H9 (cell line): ENCODE data around the gene CENPC. TPM values are rescaled to one million over a fixed set of nuclear protein-coding genes. Genes with fewer than 3 reads are reported as not detected.
"Not testable (repeated sequence)": the region's sequence is repeated elsewhere in the genome, so short reads cannot be mapped to it uniquely, and the experiment has no call there.

Source experiments
- DNase-seq: peaks from one replicate; pipeline ENCODE4 v3.0.0-alpha.2; 2017
- H2AFZ ChIP-seq: one replicate; pipeline ENCODE4 v1.6.1; 2013; ENCODE audit warnings: mild to moderate bottlenecking, low read length, control low read depth, moderate library complexity
- H2AK5ac ChIP-seq: 2 replicates; pipeline ENCODE4 v1.6.1; 2013; ENCODE audit warnings: low read length, control low read depth, mixed read lengths; ENCODE audit not compliant: insufficient read length
- H2BK120ac ChIP-seq: one replicate; pipeline ENCODE4 v1.6.1; 2013; ENCODE audit warnings: low read depth, mild to moderate bottlenecking, low read length, control low read depth, inconsistent platforms; ENCODE audit not compliant: poor library complexity, severe bottlenecking
- H2BK12ac ChIP-seq: 2 replicates; pipeline ENCODE4 v1.6.1; 2013; ENCODE audit warnings: low read length, control low read depth, mixed read lengths, low read depth; ENCODE audit not compliant: insufficient read length
- H2BK15ac ChIP-seq: 2 replicates; pipeline ENCODE4 v1.6.1; 2013; ENCODE audit warnings: low read depth, low read length, control low read depth
- H2BK20ac ChIP-seq: one replicate; pipeline ENCODE4 v1.6.1; 2013; ENCODE audit warnings: low read depth, mild to moderate bottlenecking, low read length, control low read depth, inconsistent platforms; ENCODE audit not compliant: poor library complexity, severe bottlenecking
- H2BK5ac ChIP-seq: 2 replicates; pipeline ENCODE4 v1.6.1; 2013; ENCODE audit warnings: low read length, control low read depth, mixed read lengths; ENCODE audit not compliant: insufficient read length
- H3K14ac ChIP-seq: 2 replicates; pipeline ENCODE4 v1.6.1; 2013; ENCODE audit warnings: low read length, control low read depth; ENCODE audit not compliant: insufficient read depth
- H3K18ac ChIP-seq: 2 replicates; pipeline ENCODE4 v1.6.1; 2013; ENCODE audit warnings: low read depth, mild to moderate bottlenecking, mixed read lengths, low read length, control low read depth; ENCODE audit not compliant: insufficient read length
- H3K23ac ChIP-seq: 2 replicates; pipeline ENCODE4 v1.6.1; 2013; ENCODE audit warnings: low read length, control low read depth, mixed read lengths, low read depth; ENCODE audit not compliant: insufficient read length
- H3K23me2 ChIP-seq: 2 replicates; pipeline ENCODE4 v1.6.1; 2013; ENCODE audit warnings: low read depth, mild to moderate bottlenecking, mixed read lengths, low read length, control low read depth; ENCODE audit not compliant: insufficient read length, poor library complexity, severe bottlenecking
- H3K27ac ChIP-seq: 2 replicates; pipeline ENCODE4 v1.5.1; 2013; ENCODE audit warnings: low read length, control low read depth, mixed read lengths, low read depth; ENCODE audit not compliant: insufficient read length
- H3K27me3 ChIP-seq: 2 replicates; pipeline ENCODE4 v1.6.1; 2013; ENCODE audit warnings: low read length, control low read depth, inconsistent platforms; ENCODE audit not compliant: insufficient read depth
- H3K4ac ChIP-seq: 2 replicates; pipeline ENCODE4 v1.6.1; 2013; ENCODE audit warnings: low read depth, mild to moderate bottlenecking, control low read depth, inconsistent platforms, low read length, moderate library complexity
- H3K4me1 ChIP-seq: 2 replicates; pipeline ENCODE4 v1.6.1; 2013; ENCODE audit warnings: low read length, control low read depth, inconsistent platforms; ENCODE audit not compliant: insufficient read depth
- H3K4me2 ChIP-seq: 2 replicates; pipeline ENCODE4 v1.6.1; 2013; ENCODE audit warnings: low read length, control low read depth, mixed read lengths; ENCODE audit not compliant: insufficient read length, insufficient read depth
- H3K56ac ChIP-seq: 2 replicates; pipeline ENCODE4 v1.6.1; 2013; ENCODE audit warnings: low read depth, mild to moderate bottlenecking, mixed read lengths, low read length, control low read depth; ENCODE audit not compliant: insufficient read length
- H3K79me1 ChIP-seq: 2 replicates; pipeline ENCODE4 v1.6.1; 2013; ENCODE audit warnings: low read depth, mild to moderate bottlenecking, moderate library complexity, low read length, control low read depth, inconsistent platforms; ENCODE audit not compliant: insufficient read depth, poor library complexity, severe bottlenecking
- H3K79me2 ChIP-seq: 2 replicates; pipeline ENCODE4 v1.6.1; 2013; ENCODE audit warnings: low read length, control low read depth, inconsistent platforms; ENCODE audit not compliant: insufficient read depth
- H3K9ac ChIP-seq: 2 replicates; pipeline ENCODE4 v1.6.1; 2013; ENCODE audit warnings: low read length, control low read depth, mixed read lengths; ENCODE audit not compliant: insufficient read length; ENCODE audit errors: extremely low read depth
- H3K9me3 ChIP-seq: one replicate; pipeline ENCODE4 v1.6.1; 2013; ENCODE audit warnings: low read depth, low read length, inconsistent platforms; ENCODE audit not compliant: control insufficient read depth
- H3T11ph ChIP-seq: one replicate; pipeline ENCODE4 v1.6.1; 2013; ENCODE audit warnings: mild to moderate bottlenecking, low read length, control low read depth, inconsistent platforms
- H4K20me1 ChIP-seq: one replicate; pipeline ENCODE4 v1.6.1; 2013; ENCODE audit not compliant: control insufficient read depth, insufficient read length, insufficient read depth
- H4K5ac ChIP-seq: 2 replicates; pipeline ENCODE4 v1.6.1; 2013; ENCODE audit warnings: low read depth, mild to moderate bottlenecking, mixed read lengths, low read length, control low read depth; ENCODE audit not compliant: insufficient read length
- H4K8ac ChIP-seq: replicated peaks from 2 replicates; pipeline ENCODE4 v1.6.1; 2013; ENCODE audit warnings: low read length, control low read depth, mixed read lengths, low read depth; ENCODE audit not compliant: insufficient read length
- H4K91ac ChIP-seq: 2 replicates; pipeline ENCODE4 v1.6.1; 2013; ENCODE audit warnings: low read depth, mild to moderate bottlenecking, moderate library complexity, mixed read lengths, low read length, control low read depth; ENCODE audit not compliant: insufficient read length
- H3K27ac Mint-ChIP-seq, 3 experiments: 2 replicates in 2 of 3; 3 replicates in 1 of 3; pipeline ENCODE4 v1.8.0; 2020 to 2021; ENCODE audit warnings: mixed read lengths in 3 of 3, mild to moderate bottlenecking in 1 of 3, moderate library complexity in 1 of 3
- H3K27me3 Mint-ChIP-seq: 2 replicates; pipeline ENCODE4 v1.8.0; 2021; ENCODE audit warnings: low read depth, mild to moderate bottlenecking, moderate library complexity, mixed read lengths
- H3K36me3 Mint-ChIP-seq, 3 experiments: 2 replicates in 2 of 3; 3 replicates in 1 of 3; pipeline ENCODE4 v1.8.0; 2020 to 2021; ENCODE audit warnings: low read depth in 3 of 3, mixed read lengths in 3 of 3; ENCODE audit not compliant: insufficient read depth in 1 of 3
- H3K4me1 Mint-ChIP-seq, 2 experiments: 2 replicates each; pipeline ENCODE4 v1.8.0; 2020; ENCODE audit warnings: mixed read lengths in 2 of 2
- H3K4me3 Mint-ChIP-seq, 2 experiments: 2 replicates in 1 of 2; 3 replicates in 1 of 2; pipeline ENCODE4 v1.8.0; 2020 to 2021; ENCODE audit warnings: mild to moderate bottlenecking in 2 of 2, mixed read lengths in 2 of 2, moderate library complexity in 1 of 2
- H3K9me3 Mint-ChIP-seq, 2 experiments: 2 replicates in 1 of 2; 3 replicates in 1 of 2; pipeline ENCODE4 v1.8.0; 2020; ENCODE audit warnings: mild to moderate bottlenecking in 2 of 2, mixed read lengths in 2 of 2, moderate library complexity in 1 of 2
- WGBS: extraction: QIAGEN DNeasy Blood & Tissue Kit; methylation state at CpG from one replicate; pipeline ENCODE4 v1.1.7; 2013; ENCODE audit warnings: missing lambda C conversion rate, low lambda C conversion rate, mixed read lengths; ENCODE audit not compliant: insufficient read length; ENCODE audit errors: extremely low coverage; 5-methylcytosine and 5-hydroxymethylcytosine counted together
- total RNA-seq: library from RNA; stranded (reverse); gene quantifications from 2 replicates; pipeline ENCODE4 v1.2.1, GENCODE V29; 2021
- TF ChIP-seq, protein P1 (sequence below): fragments of 200-600 bp; sonication (generic); conservative IDR thresholded peaks from 3 replicates; pipeline ENCODE4 v1.8.0; 2021; ENCODE audit warnings: antibody characterized with exemption, mild to moderate bottlenecking

CENPC gene
- total RNA-seq, 1 experiment from 2014 or later = 18.8 TPM

DNA sequence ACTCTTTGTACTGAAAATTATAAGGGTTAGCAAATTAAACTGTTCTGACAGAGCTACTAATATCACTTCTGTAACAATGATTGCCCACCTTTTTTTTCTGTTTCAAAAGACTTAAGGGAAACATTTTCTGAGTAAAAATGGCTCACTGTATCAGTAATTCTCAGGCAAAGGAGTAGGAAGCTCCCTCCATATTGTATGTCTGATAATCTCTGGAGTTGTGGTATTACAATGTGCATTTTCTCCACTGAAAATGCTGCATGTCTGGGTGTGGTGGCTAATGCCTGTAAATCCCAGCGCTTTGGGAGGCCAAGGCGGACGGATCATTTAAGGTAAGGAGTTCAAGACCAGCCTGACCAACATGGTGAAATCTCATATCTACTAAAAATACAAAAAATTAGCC, 8.8 kb upstream of the CENPC start:
- Mint-ChIP-seq H3K27me3 (no peaks in the 10 kb centered on the region), H3K9me3 (no peaks in the 10 kb centered on the region), H3K4me3 (no peak overlapping the region), H3K4me1 (peaks cover 5% of the 10 kb centered on the region in 2 experiments), H3K36me3 (no peaks in the 10 kb centered on the region), H3K27ac (no peak overlapping the region)
- H3K27me3 ChIP-seq = no peaks in the 10 kb centered on the region
- no peak overlapping the region for H3K23ac ChIP-seq
- no peak overlapping the region for H2AK5ac ChIP-seq
- H3T11ph ChIP-seq = no peak overlapping the region
- H3K27ac ChIP-seq = no peak overlapping the region
- no peaks in the 10 kb centered on the region for H3K79me2 ChIP-seq
- H3K56ac ChIP-seq = no peak overlapping the region
- TF ChIP-seq, protein P1, sequence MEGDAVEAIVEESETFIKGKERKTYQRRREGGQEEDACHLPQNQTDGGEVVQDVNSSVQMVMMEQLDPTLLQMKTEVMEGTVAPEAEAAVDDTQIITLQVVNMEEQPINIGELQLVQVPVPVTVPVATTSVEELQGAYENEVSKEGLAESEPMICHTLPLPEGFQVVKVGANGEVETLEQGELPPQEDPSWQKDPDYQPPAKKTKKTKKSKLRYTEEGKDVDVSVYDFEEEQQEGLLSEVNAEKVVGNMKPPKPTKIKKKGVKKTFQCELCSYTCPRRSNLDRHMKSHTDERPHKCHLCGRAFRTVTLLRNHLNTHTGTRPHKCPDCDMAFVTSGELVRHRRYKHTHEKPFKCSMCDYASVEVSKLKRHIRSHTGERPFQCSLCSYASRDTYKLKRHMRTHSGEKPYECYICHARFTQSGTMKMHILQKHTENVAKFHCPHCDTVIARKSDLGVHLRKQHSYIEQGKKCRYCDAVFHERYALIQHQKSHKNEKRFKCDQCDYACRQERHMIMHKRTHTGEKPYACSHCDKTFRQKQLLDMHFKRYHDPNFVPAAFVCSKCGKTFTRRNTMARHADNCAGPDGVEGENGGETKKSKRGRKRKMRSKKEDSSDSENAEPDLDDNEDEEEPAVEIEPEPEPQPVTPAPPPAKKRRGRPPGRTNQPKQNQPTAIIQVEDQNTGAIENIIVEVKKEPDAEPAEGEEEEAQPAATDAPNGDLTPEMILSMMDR = no peak
- H2BK120ac ChIP-seq = no peak overlapping the region
- no peaks in the 10 kb centered on the region for H3K23me2 ChIP-seq
- no peak overlapping the region for H4K5ac ChIP-seq
- H2BK5ac ChIP-seq = no peak overlapping the region
- H2AFZ ChIP-seq = no peak overlapping the region
- H3K9me3 ChIP-seq = no peaks in the 10 kb centered on the region
- no peak overlapping the region for H2BK12ac ChIP-seq
- no peak overlapping the region for H2BK20ac ChIP-seq
- H3K4ac ChIP-seq = no peak overlapping the region
- no peaks in the 10 kb centered on the region for H4K20me1 ChIP-seq
- no peaks in the 10 kb centered on the region for H3K79me1 ChIP-seq
- H3K18ac ChIP-seq = no peak overlapping the region
- H3K4me2 ChIP-seq = no peak overlapping the region
- H3K9ac ChIP-seq = no peak overlapping the region
- no peaks in the 10 kb centered on the region for H3K4me1 ChIP-seq
- H3K14ac ChIP-seq = no peak overlapping the region
- no peak for DNase-seq
- no peak overlapping the region for H2BK15ac ChIP-seq
- no CpG with 5 or more reads among the region's 3 CpGs for WGBS
- H4K91ac ChIP-seq = no peak overlapping the region
- H4K8ac ChIP-seq = no peak overlapping the region

DNA sequence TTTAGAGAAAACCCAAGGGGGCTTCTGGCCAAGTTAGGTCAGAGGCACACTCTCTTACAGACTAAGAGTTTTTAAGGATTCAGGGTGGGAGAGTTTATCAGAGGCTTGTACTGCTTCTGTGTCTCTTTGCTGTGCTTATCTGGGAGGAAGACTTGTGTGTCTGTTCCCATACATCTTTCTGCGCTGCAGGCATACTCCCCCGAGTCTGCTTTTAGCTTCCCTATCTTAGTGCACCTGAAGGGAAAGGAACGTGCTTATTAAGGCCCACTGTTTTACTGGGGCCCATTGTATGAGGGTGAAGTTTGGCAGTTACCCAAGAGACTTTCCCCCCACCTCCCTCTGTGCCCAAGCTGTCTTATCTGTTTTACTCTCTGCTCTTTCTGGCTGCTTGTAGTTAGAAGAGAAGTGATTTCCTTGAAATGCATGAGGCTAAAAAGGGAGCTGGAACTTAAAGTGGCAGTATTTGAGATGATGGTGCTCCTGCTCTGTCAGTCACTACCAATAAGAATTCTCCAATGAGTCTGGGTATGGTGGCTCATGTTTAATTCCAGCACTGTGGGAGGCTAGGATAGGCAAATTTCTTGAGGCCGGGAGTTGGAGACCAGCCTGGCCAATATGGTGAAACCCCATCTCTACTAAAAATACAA, 7.0 kb upstream of the CENPC start:
- H3K56ac ChIP-seq, H3K36me3 Mint-ChIP-seq, H2BK20ac ChIP-seq, H3K4me2 ChIP-seq, H2BK12ac ChIP-seq, H3K4me3 Mint-ChIP-seq, H3K18ac ChIP-seq, H3K27me3 Mint-ChIP-seq, H3K27me3 ChIP-seq, H3K4me1 Mint-ChIP-seq, H3K4ac ChIP-seq, H2BK120ac ChIP-seq, H3K23ac ChIP-seq, H3K27ac ChIP-seq, H2BK5ac ChIP-seq, H3K23me2 ChIP-seq, H4K91ac ChIP-seq, H3K79me2 ChIP-seq, H3K4me1 ChIP-seq, H3K79me1 ChIP-seq, H4K20me1 ChIP-seq, H3K9me3 ChIP-seq, H3K14ac ChIP-seq, DNase-seq, H4K5ac ChIP-seq, H3K27ac Mint-ChIP-seq, H3K9ac ChIP-seq, H2BK15ac ChIP-seq, H3T11ph ChIP-seq, H2AFZ ChIP-seq, H2AK5ac ChIP-seq, H4K8ac ChIP-seq, H3K9me3 Mint-ChIP-seq: not testable (repeated sequence)
- WGBS = no CpG with 5 or more reads among the region's 4 CpGs
